HG02943 (cell line): ENCODE results near the gene CRYGN.

Source experiments
- ATAC-seq: cut with Tn5 transposase; IDR thresholded peaks from one replicate; pipeline ENCODE4 v1.9.1; 2021; ENCODE audit warnings: mild to moderate bottlenecking, low read depth, moderate library complexity; ENCODE audit not compliant: unreplicated experiment

The CRYGN gene

GRCh38 chr7:151439855-151440798, at the start of gene CRYGN:
TSS of gene CRYGN (minus strand) at chr7:151440141. CDS start at chr7:151439917, 224 bp downstream.
- ATAC-seq: no peak

- no peak for ATAC-seq
These were observed 49.6 kb upstream of the CRYGN start for GRCh38 chr7:151489498-151489897.

GRCh38 chr7:151488096-151488495, 48.2 kb upstream of the CRYGN start:
- no peak for ATAC-seq

GRCh38 chr7:151487228-151487627, 47.3 kb upstream of the CRYGN start:
- no peak for ATAC-seq

GRCh38 chr7:151486074-151486473, 46.1 kb upstream of the CRYGN start:
- no peak for ATAC-seq

- ATAC-seq: no peak
These were observed 45.2 kb upstream of the CRYGN start for GRCh38 chr7:151484971-151485707.

- no peak for ATAC-seq
These were observed 43.7 kb upstream of the CRYGN start for GRCh38 chr7:151483711-151483983.

GRCh38 chr7:151482883-151483710, 43.2 kb upstream of the CRYGN start:
- no peak for ATAC-seq

- ATAC-seq: no peak
These were observed 41.9 kb upstream of the CRYGN start for GRCh38 chr7:151481650-151482505.

- ATAC-seq: no peak
These were observed 37.9 kb upstream of the CRYGN start for GRCh38 chr7:151477867-151478266.

- peak; percentile 39 for ATAC-seq
These were observed 32.9 kb upstream of the CRYGN start for GRCh38 chr7:151472644-151473380.

- ATAC-seq: no peak
These were observed 30.8 kb upstream of the CRYGN start for GRCh38 chr7:151470711-151471110.

GRCh38 chr7:151469281-151469680, 29.3 kb upstream of the CRYGN start:
- ATAC-seq: no peak

GRCh38 chr7:151468217-151469018, 28.5 kb upstream of the CRYGN start:
- no peak for ATAC-seq

- ATAC-seq: no peak
These were observed 25.2 kb upstream of the CRYGN start for GRCh38 chr7:151465169-151465568.

- ATAC-seq: no peak
These were observed 22.4 kb upstream of the CRYGN start for GRCh38 chr7:151462306-151462779.

- ATAC-seq: no peak
These were observed 21.9 kb upstream of the CRYGN start for GRCh38 chr7:151461942-151462230.

- no peak for ATAC-seq
These were observed 21.4 kb upstream of the CRYGN start for GRCh38 chr7:151461096-151461941.
